HG02840 (cell line): Measurements from ENCODE around the gene MTF2.

Experiments
- ATAC-seq: cut with Tn5 transposase; IDR thresholded peaks from one replicate; pipeline ENCODE4 v1.9.1; 2021; ENCODE audit warnings: mild to moderate bottlenecking, moderate library complexity, moderate number of reproducible peaks; ENCODE audit not compliant: unreplicated experiment, low FRiP score

Gene MTF2

DNA sequence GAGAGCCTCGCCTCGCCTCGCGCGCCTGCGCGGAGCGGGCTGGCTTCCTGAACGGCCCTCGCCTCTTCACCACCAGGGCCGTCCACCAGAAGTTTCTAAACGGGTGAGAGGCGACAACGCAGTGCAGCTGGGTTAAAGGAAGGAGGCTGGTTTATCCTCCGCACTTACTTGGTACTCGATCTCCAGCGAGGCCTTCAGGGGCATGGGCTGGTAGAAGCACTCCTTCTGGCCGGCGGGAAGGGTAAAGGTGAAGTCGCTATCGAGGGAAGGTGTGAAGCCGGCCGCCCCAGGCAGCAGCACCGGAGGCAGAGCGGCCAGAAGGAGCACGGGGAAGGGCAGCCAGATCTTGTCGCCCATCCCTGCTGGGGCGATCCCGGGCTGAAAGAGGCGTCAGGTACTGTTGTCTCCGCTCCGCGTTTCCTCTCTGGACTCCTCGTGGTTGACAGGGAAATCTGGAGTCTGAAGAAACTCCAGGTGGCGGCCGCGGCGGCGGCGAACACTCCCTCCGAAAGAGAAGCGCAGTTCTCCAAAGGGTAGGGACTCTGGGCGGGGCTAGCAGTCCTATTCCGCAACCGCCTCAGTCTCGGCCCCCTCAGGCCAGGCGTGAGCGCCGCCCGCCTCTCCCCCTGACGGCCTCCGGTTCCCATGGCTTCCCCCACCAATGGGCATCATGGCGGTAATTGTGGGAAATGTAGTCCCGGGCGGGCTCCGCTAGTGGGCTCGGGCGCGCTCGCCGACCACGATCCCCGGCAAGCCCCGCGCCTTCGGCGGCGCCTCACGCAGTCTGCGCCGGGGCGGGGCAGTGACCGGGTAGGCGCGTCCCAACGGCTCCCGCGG, 101.0 kb downstream of the MTF2 start, which contains the start of gene TMED5:
TSS of gene TMED5 (minus strand) at position 528 of the 837 bp plus-strand sequence. CDS start at position 357, 171 bp downstream.
- peak; percentile 86 for ATAC-seq

DNA sequence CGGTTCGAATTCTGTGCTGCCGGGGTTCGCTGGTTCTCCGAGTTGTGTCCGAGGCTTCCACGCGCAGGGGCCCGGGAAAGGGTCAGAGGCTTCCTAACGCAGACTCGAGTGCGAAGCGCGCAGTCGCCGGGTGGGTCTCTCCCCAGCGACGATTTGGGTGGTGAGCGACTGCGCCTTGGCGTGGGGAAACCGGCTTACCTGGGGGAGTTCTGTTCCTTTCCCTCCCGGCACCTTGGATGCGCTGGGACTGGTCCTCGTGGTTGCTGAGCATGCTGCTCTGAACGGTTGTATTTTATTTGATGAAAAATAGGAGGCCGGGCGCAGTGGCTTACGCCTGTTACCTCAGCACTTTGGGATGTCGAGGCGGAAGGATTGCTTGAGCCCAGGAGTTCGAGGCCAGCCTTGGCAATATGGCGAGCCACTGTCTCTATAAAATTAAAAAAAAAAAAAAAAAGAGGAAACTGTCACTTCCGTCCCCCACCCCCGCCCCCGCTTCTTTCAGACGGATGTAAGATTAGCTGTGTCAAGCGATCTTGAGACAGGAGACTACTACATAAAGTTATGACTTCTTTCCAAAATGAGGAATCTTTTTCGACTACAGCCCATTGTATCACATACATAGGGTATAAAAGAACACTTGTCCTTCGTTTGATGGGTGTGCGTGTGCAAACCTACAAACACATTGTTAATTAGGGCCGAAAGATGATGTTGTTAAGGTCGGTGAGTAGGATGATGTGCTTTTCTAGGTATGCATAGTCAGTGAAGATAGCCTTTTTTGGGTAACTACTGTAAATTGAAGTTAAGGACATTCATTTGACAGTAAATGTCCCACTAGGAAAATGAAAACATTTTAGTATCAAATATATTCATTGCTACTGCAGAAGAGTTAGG, 101.9 kb downstream of the MTF2 start, which contains the start of gene CCDC18:
TSS of gene CCDC18 (plus strand) at position 2 of the 891 bp plus-strand sequence. CDS start 2,638 bp downstream, outside the sequence.
- ATAC-seq, result peak; percentile 5

DNA sequence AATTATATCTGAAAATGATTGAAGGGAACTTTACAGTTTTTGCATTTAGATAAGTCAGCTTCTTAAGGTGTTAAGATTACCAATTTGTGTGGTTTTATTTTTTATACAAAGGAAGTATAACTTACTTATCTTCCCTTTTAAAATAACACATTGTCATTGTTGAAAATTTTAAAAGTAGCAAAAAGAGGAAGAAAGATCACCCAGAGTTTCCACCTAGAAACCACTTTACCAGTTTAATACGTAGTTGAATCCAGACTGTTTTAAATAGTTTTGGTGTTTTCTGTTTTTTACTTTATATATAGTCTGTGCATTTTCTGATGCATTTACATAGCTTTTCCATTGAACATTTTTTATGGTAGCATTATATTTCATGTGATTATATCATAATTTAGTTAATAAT, 107.6 kb downstream of the MTF2 start:
- ATAC-seq, result no peak
